ENCODE data around the gene TOM1. TPM values are rescaled to one million over a fixed set of nuclear protein-coding genes. Genes with fewer than 3 reads are reported as not detected.

Gene TOM1
- polyA plus RNA-seq, 1 of the 3 experiments (the other 2 are of a cell fraction) = 26.9 TPM

GRCh38 chr22:35311551-35311999 is 11.9 kb downstream of the TOM1 start:
- H3K27ac ChIP-seq (ENCODE audit: low read depth in 2 of 2, low read length in 1 of 2) = no peak overlapping the region
- H2AFZ ChIP-seq (ENCODE audit: low read depth) = no peak overlapping the region
- ChIA-PET CTCF (interaction anchor here (0.7 to 0.9 kb wide), 2 partner anchors 19 to 321 kb away, joined by 3 read pairs; no protein-coding TSS in a partner anchor), POLR2A (no interaction called here)
- H3K9ac ChIP-seq = no peak overlapping the region
- peaks cover 5% of the 10 kb centered on the region; the same call in 1 of the 2 replicates for H4K20me1 ChIP-seq (ENCODE audit: insufficient read depth)
- H3K27me3 ChIP-seq (ENCODE audit: insufficient read depth) = no peaks in the 10 kb centered on the region
- H3F3A ChIP-seq (replicated peaks; ENCODE audit: insufficient read depth) = peaks cover 6% of the 10 kb centered on the region
- WGBS (ENCODE audit: low lambda C conversion rate) = 89% methylated on average over 6 of the region's 8 CpGs
- H3K4me1 ChIP-seq (ENCODE audit: control insufficient read depth in 1 of 2, insufficient read depth in 2 of 2, low read depth in 1 of 2, low read length in 1 of 2) = peaks cover 6 to 22% of the 10 kb centered on the region in 2 experiments; a peak in 3 of 4 replicates
- peaks cover 46% of the 10 kb centered on the region; the same call in 1 of the 2 replicates for H3K79me2 ChIP-seq (ENCODE audit: insufficient read depth)
- H3K9me2 ChIP-seq = no peaks in the 10 kb centered on the region
- no peaks in the 10 kb centered on the region for H3K9me3 ChIP-seq
- H3K4me2 ChIP-seq = no peak overlapping the region
- TF ChIP-seq GATA2 (CRISPR knock-in tag; IDR thresholded peaks at IDR 0.05) = no peak
- no peak for TF ChIP-seq EZH2phosphoT487 (IDR thresholded peaks at IDR 0.05; ENCODE audit: borderline replicate concordance, low read depth)
- TF ChIP-seq TEAD4 (IDR thresholded peaks at IDR 0.05; ENCODE audit: borderline replicate concordance, insufficient read depth) = no peak
- no peak for TF ChIP-seq PBX3 (IDR thresholded peaks at IDR 0.05)
- TF ChIP-seq USF1 (IDR thresholded peaks at IDR 0.05; ENCODE audit: borderline replicate concordance, low read depth) = no peak
- TF ChIP-seq JUND (IDR thresholded peaks at IDR 0.05) = no peak
- TF ChIP-seq TAF1 (IDR thresholded peaks at IDR 0.05; ENCODE audit: borderline replicate concordance, low read depth, low read length) = no peak
- TF ChIP-seq POLR2AphosphoS5 (IDR thresholded peaks at IDR 0.05; ENCODE audit: low read depth, low read length) = no peak
- TF ChIP-seq TCF12 (IDR thresholded peaks at IDR 0.05) = no peak
- TF ChIP-seq REST (IDR thresholded peaks at IDR 0.05; ENCODE audit: low read depth, low read length) = no peak
- no peak for TF ChIP-seq ELF1 (IDR thresholded peaks at IDR 0.05)
- no peak for TF ChIP-seq FOSL2 (IDR thresholded peaks at IDR 0.05; ENCODE audit: borderline replicate concordance, low read depth)
- DNase-seq = no peak
- H3K36me3 ChIP-seq (replicated peaks in 1 of 2; ENCODE audit: control insufficient read depth in 1 of 2, insufficient read depth in 2 of 2, low read length in 1 of 2) = no peaks in the 10 kb centered on the region
- no peak overlapping the region for H3K4me3 ChIP-seq (ENCODE audit: low read depth in 2 of 2, low read length in 1 of 2)

Measured in SK-N-SH (cell line).